A549 (cell line): Measurements from ENCODE around the gene TMSB15C.

Experiments
- CEBPB ChIP-seq, 2 experiments: fragments of >200 bp in 1 of 2; sonication (Bioruptor Twin) in 1 of 2; formaldehyde crosslinking in 1 of 2; IDR thresholded peaks; 2 replicates each; pipeline ENCODE4 v1.6.1; 2012 to 2016
- EP300 ChIP-seq, 2 experiments: fragments of >200 bp; sonication (Bioruptor Twin); formaldehyde crosslinking; IDR thresholded peaks; 2 replicates in 1 of 2; 3 replicates in 1 of 2; pipeline ENCODE4 v1.6.1; 2016 to 2017
- POLR2A ChIP-seq: IDR thresholded peaks from 2 replicates; pipeline ENCODE4 v1.6.1; 2012; ENCODE audit warnings: mild to moderate bottlenecking, low read length
- RNF2 ChIP-seq: fragments of 200-600 bp; sonication (generic); IDR thresholded peaks from 2 replicates; pipeline ENCODE4 v1.6.1; 2016; ENCODE audit warnings: low read depth, mild to moderate bottlenecking, antibody characterized with exemption, moderate library complexity, borderline replicate concordance
- TF ChIP-seq, protein P1 (sequence below): fragments of >200 bp; sonication (Bioruptor Twin); formaldehyde crosslinking; IDR thresholded peaks from 3 replicates; pipeline ENCODE4 v1.5.1; 2016
- TF ChIP-seq, protein P2 (sequence below): fragments of 450-650 bp; IDR thresholded peaks from 2 replicates; pipeline ENCODE4 v1.6.1; 2014; ENCODE audit warnings: antibody characterized with exemption

DNA sequence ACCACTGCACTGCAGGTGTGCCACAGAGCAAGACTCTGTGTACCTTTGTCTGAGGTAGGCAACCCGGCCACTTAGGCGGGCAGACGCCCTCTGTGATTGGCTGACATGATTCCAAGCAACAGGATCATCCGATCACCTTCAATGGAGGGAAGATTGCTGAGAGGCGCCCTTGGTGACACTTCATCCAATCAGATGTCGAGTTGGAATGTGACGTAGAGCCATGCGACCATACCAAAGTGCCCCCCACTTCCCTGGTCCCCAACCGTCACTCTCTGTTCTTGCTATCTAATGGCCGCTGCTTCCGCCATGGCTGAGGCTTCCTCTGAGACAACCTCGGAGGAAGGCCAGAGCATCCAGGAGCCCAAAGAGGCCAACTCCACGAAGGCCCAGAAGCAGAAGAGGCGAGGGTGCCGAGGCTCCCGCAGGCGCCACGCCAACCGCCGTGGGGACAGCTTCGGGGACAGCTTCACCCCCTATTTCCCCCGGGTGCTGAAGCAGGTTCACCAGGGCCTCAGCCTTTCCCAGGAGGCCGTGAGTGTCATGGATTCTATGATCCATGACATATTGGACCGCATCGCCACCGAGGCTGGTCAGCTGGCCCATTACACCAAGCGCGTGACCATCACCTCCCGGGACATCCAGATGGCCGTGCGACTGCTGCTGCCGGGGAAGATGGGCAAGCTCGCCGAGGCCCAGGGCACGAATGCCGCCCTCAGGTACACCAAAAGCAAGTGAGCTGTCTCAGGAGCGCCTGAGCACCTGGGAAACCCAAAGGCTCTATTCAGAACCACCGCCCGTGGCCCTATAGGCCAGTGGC, 36.1 kb downstream of the TMSB15C start, which contains the start of gene H2BW2:
- TF ChIP-seq, protein P1, sequence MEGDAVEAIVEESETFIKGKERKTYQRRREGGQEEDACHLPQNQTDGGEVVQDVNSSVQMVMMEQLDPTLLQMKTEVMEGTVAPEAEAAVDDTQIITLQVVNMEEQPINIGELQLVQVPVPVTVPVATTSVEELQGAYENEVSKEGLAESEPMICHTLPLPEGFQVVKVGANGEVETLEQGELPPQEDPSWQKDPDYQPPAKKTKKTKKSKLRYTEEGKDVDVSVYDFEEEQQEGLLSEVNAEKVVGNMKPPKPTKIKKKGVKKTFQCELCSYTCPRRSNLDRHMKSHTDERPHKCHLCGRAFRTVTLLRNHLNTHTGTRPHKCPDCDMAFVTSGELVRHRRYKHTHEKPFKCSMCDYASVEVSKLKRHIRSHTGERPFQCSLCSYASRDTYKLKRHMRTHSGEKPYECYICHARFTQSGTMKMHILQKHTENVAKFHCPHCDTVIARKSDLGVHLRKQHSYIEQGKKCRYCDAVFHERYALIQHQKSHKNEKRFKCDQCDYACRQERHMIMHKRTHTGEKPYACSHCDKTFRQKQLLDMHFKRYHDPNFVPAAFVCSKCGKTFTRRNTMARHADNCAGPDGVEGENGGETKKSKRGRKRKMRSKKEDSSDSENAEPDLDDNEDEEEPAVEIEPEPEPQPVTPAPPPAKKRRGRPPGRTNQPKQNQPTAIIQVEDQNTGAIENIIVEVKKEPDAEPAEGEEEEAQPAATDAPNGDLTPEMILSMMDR, result no peak
- TF ChIP-seq CEBPB (IDR thresholded peaks at IDR 0.05) (no peak), RNF2 (no peak), POLR2A (no peak), EP300 (IDR thresholded peaks at IDR 0.05) (no peak)
- TF ChIP-seq, protein P2, sequence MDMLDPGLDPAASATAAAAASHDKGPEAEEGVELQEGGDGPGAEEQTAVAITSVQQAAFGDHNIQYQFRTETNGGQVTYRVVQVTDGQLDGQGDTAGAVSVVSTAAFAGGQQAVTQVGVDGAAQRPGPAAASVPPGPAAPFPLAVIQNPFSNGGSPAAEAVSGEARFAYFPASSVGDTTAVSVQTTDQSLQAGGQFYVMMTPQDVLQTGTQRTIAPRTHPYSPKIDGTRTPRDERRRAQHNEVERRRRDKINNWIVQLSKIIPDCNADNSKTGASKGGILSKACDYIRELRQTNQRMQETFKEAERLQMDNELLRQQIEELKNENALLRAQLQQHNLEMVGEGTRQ, result no peak
